Measurements from ENCODE around the gene SSX2IP. TPM values are rescaled to one million over a fixed set of nuclear protein-coding genes. Genes with fewer than 3 reads are reported as not detected.

The SSX2IP gene
- total RNA-seq, 4 donors from 2014 or later: 9.6 to 13.7 (median 9.7) TPM

- no peaks in the 10 kb centered on the region for H3K36me3 ChIP-seq
- TF ChIP-seq POLR2AphosphoS5 (IDR thresholded peaks at IDR 0.05): peak in 1 of 2 donors; percentile 63
- TF ChIP-seq POLR2A (IDR thresholded peaks at IDR 0.05; ENCODE audit: low read depth): no peak
- peak; percentile 39 for TF ChIP-seq EP300 (IDR thresholded peaks at IDR 0.05)
- H3K27me3 ChIP-seq: no peaks in the 10 kb centered on the region
- WGBS: 42% methylated on average over 9 of the region's 9 CpGs
- peak overlapping the region; percentile 45 to 83 (median 72) for H3K27ac ChIP-seq (replicated peaks in 1 of 4)
- peaks cover 18 to 46% (median 41%) of the 10 kb centered on the region in 4 donors for H3K4me1 ChIP-seq
- H3K9me3 ChIP-seq: no peaks in the 10 kb centered on the region
- H3K4me3 ChIP-seq: no peak overlapping the region
- intact Hi-C loops (cut with DNase I): loop anchor here (2.0 to 5.0 kb wide), 2 partner anchors 42 to 133 kb away; no protein-coding TSS in a partner anchor
- DNase-seq (ENCODE audit: extremely low spot score): no peak
These were observed 70.7 kb downstream of the SSX2IP start for GRCh38 chr1:84619383-84620102.

GRCh38 chr1:84617349-84617748 is 72.9 kb downstream of the SSX2IP start:
- TF ChIP-seq POLR2AphosphoS5 (IDR thresholded peaks at IDR 0.05): peak in 1 of 2 donors; percentile 11
- TF ChIP-seq EP300 (IDR thresholded peaks at IDR 0.05): no peak
- TF ChIP-seq POLR2A (IDR thresholded peaks at IDR 0.05; ENCODE audit: low read depth): no peak
- no peak for TF ChIP-seq CTCF (IDR thresholded peaks at IDR 0.05)
- intact Hi-C loops (cut with DNase I): loop anchor here (5.0 kb wide), 1 partner anchor 40 kb away; no protein-coding TSS in a partner anchor

GRCh38 chr1:84615790-84616189 is 74.5 kb downstream of the SSX2IP start:
- no peak overlapping the region for H3K27ac ChIP-seq (replicated peaks in 1 of 4)
- no peaks in the 10 kb centered on the region for H3K9me3 ChIP-seq
- TF ChIP-seq POLR2A (IDR thresholded peaks at IDR 0.05; ENCODE audit: low read depth): no peak
- H3K27me3 ChIP-seq: no peaks in the 10 kb centered on the region
- DNase-seq (ENCODE audit: extremely low spot score): no peak
- H3K36me3 ChIP-seq: no peaks in the 10 kb centered on the region
- no peak overlapping the region for H3K4me3 ChIP-seq
- 71% methylated on average over 1 of the region's 1 CpG for WGBS
- intact Hi-C loops (cut with DNase I): loop anchor here (5.0 kb wide), 1 partner anchor 38 kb away; no protein-coding TSS in a partner anchor
- peaks cover 18 to 55% (median 40%) of the 10 kb centered on the region in 4 donors for H3K4me1 ChIP-seq

More at GRCh38 chr1:84617349-84617748, 72.9 kb downstream of the SSX2IP start:
- peak; percentile 4 for DNase-seq (ENCODE audit: extremely low spot score)
- no peaks in the 10 kb centered on the region for H3K36me3 ChIP-seq
- peaks cover 18 to 46% (median 41%) of the 10 kb centered on the region in 4 donors for H3K4me1 ChIP-seq
- H3K27ac ChIP-seq (replicated peaks in 1 of 4): peak overlapping the region in 3 of 4 donors; percentile 40 to 83 (median 76)
- no peaks in the 10 kb centered on the region for H3K9me3 ChIP-seq
- no peak overlapping the region for H3K4me3 ChIP-seq
- H3K27me3 ChIP-seq: no peaks in the 10 kb centered on the region
- WGBS: 64% methylated on average over 2 of the region's 2 CpGs

- H3K9me3 ChIP-seq: no peaks in the 10 kb centered on the region
- intact Hi-C loops (cut with DNase I): no loop called here
- H3K36me3 ChIP-seq: no peaks in the 10 kb centered on the region
- WGBS: 56% methylated on average over 2 of the region's 2 CpGs
- peaks cover 2 to 36% (median 21%) of the 10 kb centered on the region in 4 donors for H3K4me1 ChIP-seq
- H3K27me3 ChIP-seq: no peaks in the 10 kb centered on the region
- no peak overlapping the region for H3K4me3 ChIP-seq
- H3K27ac ChIP-seq (replicated peaks in 1 of 4): no peak overlapping the region
- TF ChIP-seq CTCF (IDR thresholded peaks at IDR 0.05) (no peak), EP300 (IDR thresholded peaks at IDR 0.05) (no peak), POLR2A (IDR thresholded peaks at IDR 0.05; ENCODE audit: low read depth) (no peak), POLR2AphosphoS5 (IDR thresholded peaks at IDR 0.05) (no peak)
- peak; percentile 37 for DNase-seq (ENCODE audit: extremely low spot score)
These were observed 76.4 kb downstream of the SSX2IP start for GRCh38 chr1:84613887-84614286.

- H3K27ac ChIP-seq (replicated peaks in 1 of 4): no peak overlapping the region
- peak; percentile 14 for DNase-seq (ENCODE audit: extremely low spot score)
- H3K9me3 ChIP-seq: no peaks in the 10 kb centered on the region
- no peaks in the 10 kb centered on the region for H3K27me3 ChIP-seq
- H3K36me3 ChIP-seq: no peaks in the 10 kb centered on the region
- 71% methylated on average over 2 of the region's 2 CpGs for whole genome bisulfite sequencing
- peaks cover 0 to 28% (median 14%) of the 10 kb centered on the region in 4 donors for H3K4me1 ChIP-seq
- H3K4me3 ChIP-seq: no peak overlapping the region
- no peak for TF ChIP-seq POLR2AphosphoS5 (IDR thresholded peaks at IDR 0.05)
- no peak for TF ChIP-seq CTCF (IDR thresholded peaks at IDR 0.05)
- TF ChIP-seq EP300 (IDR thresholded peaks at IDR 0.05): no peak
- TF ChIP-seq POLR2A (IDR thresholded peaks at IDR 0.05; ENCODE audit: low read depth): no peak
- intact Hi-C loops (cut with DNase I): no loop called here
These were observed 77.2 kb downstream of the SSX2IP start for GRCh38 chr1:84613026-84613425.

All from esophagus muscularis mucosa (tissue), 4 donors.